ENCODE results near the gene AGPAT1.

- TF ChIP-seq POLR2A (IDR thresholded peaks at IDR 0.05; ENCODE audit: low read depth, low read length) (no peak), POLR2AphosphoS5 (IDR thresholded peaks at IDR 0.05; ENCODE audit: low read depth, low read length) (no peak), TAF1 (IDR thresholded peaks at IDR 0.05; ENCODE audit: borderline replicate concordance, low read depth, low read length) (no peak)
Measured at GRCh38 chr6:32189742-32190053, 13.8 kb upstream of the AGPAT1 start.

All from GM12892 (cell line).